K562 (cell line): ENCODE data around the gene KCNH8. TPM values are rescaled to one million over a fixed set of nuclear protein-coding genes. Genes with fewer than 3 reads are reported as not detected.

Experiments used
- ATAC-seq: fragments of 200-7000 bp; cut with Tn5 transposase; 3 replicates; pipeline ENCODE4 v1.9.1; 2020; ENCODE audit warnings: moderate library complexity
- BruUV-seq: library from RNA; stranded (reverse); fragments of 400-500 nt; replicated peaks from 2 replicates; lab custom pipeline; 2021; lab: Mats Ljungman, UMichigan
- CTCF ChIA-PET: fragments of 300-600 bp; formaldehyde crosslinking; extraction: SDS; loops from one replicate; lab custom pipeline; 2021; ENCODE audit warnings: low intra/inter-chr PET ratio; lab: Yijun Ruan, JAX
- POLR2A ChIA-PET: fragments of 300-600, 350-650 bp; sonication (Branson Sonifier 250); formaldehyde crosslinking; extraction: SDS; loops from one replicate; lab custom pipeline; 2021; ENCODE audit warnings: antibody characterized with exemption, inconsistent platforms; lab: Yijun Ruan, JAX
- DNase-seq, 4 experiments: peaks; one replicate each; pipeline versions ENCODE4 v3.0.0 to v3.0.0-alpha.2; 2011 to 2018; ENCODE audit warnings: low spot score in 3 of 4, mixed read lengths in 3 of 4; ENCODE audit errors: extremely low read depth in 1 of 4
- FAIRE-seq: peaks from 2 replicates; lab custom pipeline; 2011; peaks lifted over from hg19 to GRCh38; lab: Jason Lieb, UNC
- H2AFZ ChIP-seq: 2 replicates; pipeline ENCODE4 v1.6.0; 2011; ENCODE audit warnings: low read depth, low read length, control low read depth, inconsistent platforms
- H3K27ac ChIP-seq: fragments of 200-600 bp; 3 replicates; pipeline ENCODE4 v1.8.0; 2011; ENCODE audit warnings: low read depth, mild to moderate bottlenecking, control low read depth, inconsistent platforms, low read length, moderate library complexity, mixed read lengths; ENCODE audit errors: extremely low read depth
- H3K27me3 ChIP-seq, 2 experiments: fragments of 300-600 bp in 1 of 2; 2 replicates in 1 of 2; 3 replicates in 1 of 2; pipeline versions ENCODE4 v1.6.0 to v1.8.0; 2011; ENCODE audit warnings: inconsistent platforms in 2 of 2, low read length in 2 of 2, mild to moderate bottlenecking in 1 of 2, mixed read lengths in 1 of 2, moderate library complexity in 1 of 2; ENCODE audit not compliant: control insufficient read depth in 2 of 2, insufficient read depth in 2 of 2
- H3K36me3 ChIP-seq: fragments of 300-600 bp; 3 replicates; pipeline ENCODE4 v1.8.0; 2011; ENCODE audit warnings: mild to moderate bottlenecking, low read length, inconsistent platforms; ENCODE audit not compliant: control insufficient read depth, insufficient read depth
- H3K4me1 ChIP-seq, 2 experiments: fragments of 200-600 bp in 1 of 2; replicated peaks in 1 of 2; 2 replicates in 1 of 2; 3 replicates in 1 of 2; pipeline versions ENCODE4 v1.5.1 to v1.8.0; 2011; ENCODE audit warnings: inconsistent platforms in 2 of 2, low read length in 2 of 2, mild to moderate bottlenecking in 1 of 2, mixed read lengths in 1 of 2, moderate library complexity in 1 of 2; ENCODE audit not compliant: control insufficient read depth in 2 of 2, insufficient read depth in 2 of 2
- H3K4me2 ChIP-seq: 2 replicates; pipeline ENCODE4 v1.6.1; 2011; ENCODE audit warnings: low read length, control low read depth, inconsistent platforms, mixed read lengths; ENCODE audit not compliant: insufficient read depth
- H3K4me3 ChIP-seq: fragments of 200-600 bp; sonication (generic), shearing (Covaris generic); 2 replicates; pipeline ENCODE4 v1.5.1; 2016; ENCODE audit warnings: control low read depth, inconsistent platforms
- H3K79me2 ChIP-seq: fragments of 200-600 bp; 3 replicates; pipeline ENCODE4 v1.8.0; 2011; ENCODE audit warnings: low read length, inconsistent platforms; ENCODE audit not compliant: control insufficient read depth, insufficient read depth
- H3K9ac ChIP-seq, 2 experiments: 2 replicates each; pipeline versions ENCODE4 v1.6.0 to v1.6.1; 2011; ENCODE audit warnings: low read depth in 2 of 2, low read length in 2 of 2, control low read depth in 1 of 2, inconsistent platforms in 1 of 2, mild to moderate bottlenecking in 1 of 2, mixed read lengths in 1 of 2; ENCODE audit not compliant: insufficient read depth in 1 of 2
- H3K9me1 ChIP-seq: one replicate; pipeline ENCODE4 v1.6.0; 2011; ENCODE audit warnings: inconsistent platforms, mild to moderate bottlenecking, low read length, moderate library complexity; ENCODE audit not compliant: control insufficient read depth, insufficient read depth
- H3K9me3 ChIP-seq: replicated peaks from 2 replicates; pipeline ENCODE4 v1.5.1; 2011; ENCODE audit warnings: low read depth, low read length, inconsistent platforms; ENCODE audit not compliant: control insufficient read depth, insufficient read depth
- H4K20me1 ChIP-seq: replicated peaks from 2 replicates; pipeline ENCODE4 v1.6.1; 2011; ENCODE audit warnings: low read length, inconsistent platforms, mixed read lengths; ENCODE audit not compliant: control insufficient read depth, insufficient read depth
- BRCA1 ChIP-seq, 2 experiments: fragments of 450-650 bp in 1 of 2; sonication (generic) in 1 of 2; formaldehyde crosslinking in 1 of 2; IDR thresholded peaks; 2 replicates each; pipeline versions ENCODE4 v1.5.0 to v1.6.1; 2017 to 2020; ENCODE audit warnings: mild to moderate bottlenecking in 1 of 2, missing genetic modification reagents in 1 of 2
- CLOCK ChIP-seq: fragments of 250-450 bp; sonication (Bioruptor Pico); IDR thresholded peaks from 2 replicates; pipeline ENCODE4 v1.4.0; 2020; ENCODE audit warnings: mild to moderate bottlenecking, moderate library complexity, borderline replicate concordance
- EP400 ChIP-seq: fragments of 450-650 bp; IDR thresholded peaks from 2 replicates; pipeline ENCODE4 v1.6.1; 2017; ENCODE audit warnings: antibody characterized with exemption, mild to moderate bottlenecking, moderate library complexity
- ETS1 ChIP-seq: conservative IDR thresholded peaks from 2 replicates; pipeline ENCODE4 v1.6.1; 2011; ENCODE audit warnings: low read depth, mild to moderate bottlenecking, low read length; ENCODE audit not compliant: control insufficient read depth
- KDM1A ChIP-seq, 2 experiments: fragments of 450-650 bp; IDR thresholded peaks; 2 replicates each; pipeline ENCODE4 v1.6.1; 2016; ENCODE audit warnings: mild to moderate bottlenecking in 2 of 2
- RFX1 ChIP-seq: fragments of 450-650 bp; IDR thresholded peaks from 2 replicates; pipeline ENCODE4 v1.6.1; 2016; ENCODE audit warnings: mild to moderate bottlenecking, moderate library complexity
- SNIP1 ChIP-seq: fragments of 450-650 bp; IDR thresholded peaks from 2 replicates; pipeline ENCODE4 v1.7.1; 2017; ENCODE audit warnings: low read depth, mild to moderate bottlenecking
- YY1 ChIP-seq, 3 experiments: IDR thresholded peaks; 2 replicates each; pipeline ENCODE4 v1.6.1; 2011; ENCODE audit warnings: low read length in 2 of 3, mild to moderate bottlenecking in 2 of 3, moderate library complexity in 2 of 3, borderline replicate concordance in 1 of 3, control low read depth in 1 of 3, low read depth in 1 of 3; ENCODE audit not compliant: insufficient read depth in 3 of 3, insufficient replicate concordance in 2 of 3, control insufficient read depth in 1 of 3, insufficient read length in 1 of 3; ENCODE audit errors: extremely low read depth in 1 of 3
- ZNF311 ChIP-seq: fragments of 250-450 bp; sonication (Bioruptor Pico); IDR thresholded peaks from 2 replicates; pipeline ENCODE4 v1.4.0; 2020; ENCODE audit warnings: mild to moderate bottlenecking, moderate library complexity
- WGBS: fragments of 100-300 bp; shearing (Covaris generic); methylation state at CpG from one replicate; pipeline ENCODE4 v1.1.6; 2016; ENCODE audit warnings: low coverage, mixed read lengths; ENCODE audit not compliant: insufficient coverage; ENCODE audit errors: missing lambda C conversion rate; 5-methylcytosine and 5-hydroxymethylcytosine counted together
- in situ Hi-C: fragments of 300-500 bp; cut with MboI; formaldehyde crosslinking; loops from 4 replicates; pipeline ENCODE4 v1.15.0; 2018; ENCODE audit warnings: inconsistent platforms, mixed read lengths
- intact Hi-C: fragments of 100-400 bp; cut with micrococcal nuclease; formaldehyde crosslinking; loops from 2 replicates; pipeline ENCODE4 v1.14.2; 2022
- polyA plus RNA-seq, 8 experiments: library from polyadenylated mRNA; depleted of rRNA in 4 of 8; stranded (reverse) in 5 of 8; unstranded in 3 of 8; fragments of >200 nt; fragmentation: Nextera tagmentation in 2 of 8; fragmentation: Illumina TruSeq in 1 of 8; extraction: Ambion mirVana in 2 of 8; extraction: Trizol in 1 of 8; gene quantifications; 2 replicates each; pipeline versions ENCODE4 v1.2.1 to v1.2.3, GENCODE V29; 2011 to 2014; ENCODE audit warnings: inconsistent platforms in 1 of 8, missing spikeins in 1 of 8
- total RNA-seq, 7 experiments: library from RNA; depleted of rRNA in 6 of 7; stranded (reverse); fragments of >200 nt in 6 of 7; fragmentation: Illumina TruSeq in 2 of 7; extraction: Trizol in 2 of 7; gene quantifications; 2 replicates each; pipeline versions ENCODE4 v1.2.1 to v1.2.3, GENCODE V29; 2011 to 2021; ENCODE audit warnings: low replicate concordance in 1 of 7

Gene KCNH8
- total and polyA plus RNA-seq, 9 of the 15 experiments (the other 6 are each of a cell fraction or from before 2014, with no cell fraction given): 0.02 to 0.08 (median 0.04) TPM; not detected in 6

GRCh38 chr3:19165654-19166053 is 17.3 kb downstream of the KCNH8 start:
- in situ Hi-C loops (no loop called here), intact Hi-C loops (no loop called here)
- no peak overlapping the region for H2AFZ ChIP-seq
- no peaks in the 10 kb centered on the region for H3K27me3 ChIP-seq
- H3K9me1 ChIP-seq: no peaks in the 10 kb centered on the region
- ATAC-seq (no peak), FAIRE-seq (no peak), DNase-seq (no peak)
- ChIA-PET CTCF (no interaction called here), POLR2A (no interaction called here)
- no peaks in the 10 kb centered on the region for H3K36me3 ChIP-seq
- no peaks in the 10 kb centered on the region; the same call in 1 of the 2 replicates for H3K9me3 ChIP-seq
- no peak for TF ChIP-seq BRCA1 (IDR thresholded peaks at IDR 0.05)
- TF ChIP-seq BRCA1 (CRISPR knock-in tag; IDR thresholded peaks at IDR 0.05): no peak
- no peak for TF ChIP-seq EP400
- TF ChIP-seq SNIP1: no peak
- no peak for TF ChIP-seq RFX1
- TF ChIP-seq CLOCK: no peak
- no peak for TF ChIP-seq YY1 (IDR thresholded peaks at IDR 0.05; ENCODE audit: borderline replicate concordance in 1 of 3, control insufficient read depth in 1 of 3, extremely low read depth in 1 of 3, insufficient read depth in 3 of 3, insufficient read length in 1 of 3, insufficient replicate concordance in 2 of 3, low read depth in 1 of 3, low read length in 2 of 3)
- no peak for TF ChIP-seq ETS1
- TF ChIP-seq ZNF311 (CRISPR knock-in tag): no peak
- TF ChIP-seq KDM1A (IDR thresholded peaks at IDR 0.05): no peak
- no peak overlapping the region for H3K4me2 ChIP-seq
- H3K79me2 ChIP-seq: no peaks in the 10 kb centered on the region
- BruUV-seq: no TSS peak
- no peak overlapping the region for H3K27ac ChIP-seq
- no peak overlapping the region for H3K9ac ChIP-seq
- no peaks in the 10 kb centered on the region for H3K4me1 ChIP-seq
- no peaks in the 10 kb centered on the region for H4K20me1 ChIP-seq
- H3K4me3 ChIP-seq: no peak overlapping the region
- whole genome bisulfite sequencing: 0% methylated on average over 2 of the region's 2 CpGs
